GM21576 (cell line): Measurements from ENCODE around the gene HIF1A.
A peak's percentile ranks its signal among the peaks of the same experiment; 100 is the strongest.
"Not testable (repeated sequence)": the region's sequence is repeated elsewhere in the genome, so short reads cannot be mapped to it uniquely, and the experiment has no call there.

Experiments
- ATAC-seq: cut with Tn5 transposase; IDR thresholded peaks from one replicate; pipeline ENCODE4 v1.9.1; 2021; ENCODE audit warnings: mild to moderate bottlenecking, moderate library complexity; ENCODE audit not compliant: unreplicated experiment

HIF1A gene

GRCh38 chr14:61694830-61695694 is at the start of gene HIF1A:
Gene HIF1A (plus strand): TSS chr14:61695513. CDS start chr14:61695805, 292 bp downstream.
- ATAC-seq: peak; percentile 91

- ATAC-seq: no peak
These were observed 48.8 kb upstream of the HIF1A start for GRCh38 chr14:61646366-61647116.

- no peak for ATAC-seq
These were observed 47.6 kb upstream of the HIF1A start for GRCh38 chr14:61647704-61648103.

- no peak for ATAC-seq
These were observed 46.9 kb upstream of the HIF1A start for GRCh38 chr14:61648377-61648776.

GRCh38 chr14:61649283-61649682 is 46.0 kb upstream of the HIF1A start:
- ATAC-seq: no peak

- no peak for ATAC-seq
These were observed 44.0 kb upstream of the HIF1A start for GRCh38 chr14:61651355-61651754.

GRCh38 chr14:61652526-61653262 is 42.6 kb upstream of the HIF1A start:
- ATAC-seq: no peak

GRCh38 chr14:61653507-61653906 is 41.8 kb upstream of the HIF1A start:
- no peak for ATAC-seq

GRCh38 chr14:61654026-61654425 is 41.3 kb upstream of the HIF1A start:
- ATAC-seq: no peak

GRCh38 chr14:61655777-61656176 is 39.5 kb upstream of the HIF1A start:
- ATAC-seq: no peak

GRCh38 chr14:61656341-61656740 is 39.0 kb upstream of the HIF1A start:
- no peak for ATAC-seq

GRCh38 chr14:61658111-61658510 is 37.2 kb upstream of the HIF1A start:
- ATAC-seq: not testable (repeated sequence)

- no peak for ATAC-seq
These were observed 35.7 kb upstream of the HIF1A start for GRCh38 chr14:61659582-61659981.

GRCh38 chr14:61661471-61662400 is 33.6 kb upstream of the HIF1A start:
- peak; percentile 6 for ATAC-seq

- ATAC-seq: peak; percentile 85
These were observed 32.6 kb upstream of the HIF1A start for GRCh38 chr14:61662437-61663311.

GRCh38 chr14:61663312-61663979 is 31.9 kb upstream of the HIF1A start:
- no peak for ATAC-seq

- ATAC-seq: no peak
These were observed 27.0 kb upstream of the HIF1A start for GRCh38 chr14:61668282-61668681.

- no peak for ATAC-seq
These were observed 24.7 kb upstream of the HIF1A start for GRCh38 chr14:61670576-61670975.

- ATAC-seq: peak; percentile 90
These were observed 24.2 kb upstream of the HIF1A start for GRCh38 chr14:61671082-61671481.
